Umbilical cord (tissue), 2 donors: ENCODE results near the gene NPEPPS. TPM values are rescaled to one million over a fixed set of nuclear protein-coding genes. Genes with fewer than 3 reads are reported as not detected.
"Not testable (repeated sequence)": the region's sequence is repeated elsewhere in the genome, so short reads cannot be mapped to it uniquely, and the experiment has no call there.

Source experiments
- DNase-seq: peaks from one replicate; pipeline ENCODE4 v3.0.0-alpha.2; 2015; ENCODE audit warnings: low spot score
- total RNA-seq: library from RNA; depleted of rRNA; stranded (reverse); fragments of >200 nt; gene quantifications from one replicate; pipeline ENCODE4 v1.2.3, GENCODE V29; 2014; ENCODE audit warnings: low replicate concordance; ENCODE audit not compliant: insufficient read depth

NPEPPS gene
- total RNA-seq, 1 donor from 2014 or later: 168 TPM

DNA sequence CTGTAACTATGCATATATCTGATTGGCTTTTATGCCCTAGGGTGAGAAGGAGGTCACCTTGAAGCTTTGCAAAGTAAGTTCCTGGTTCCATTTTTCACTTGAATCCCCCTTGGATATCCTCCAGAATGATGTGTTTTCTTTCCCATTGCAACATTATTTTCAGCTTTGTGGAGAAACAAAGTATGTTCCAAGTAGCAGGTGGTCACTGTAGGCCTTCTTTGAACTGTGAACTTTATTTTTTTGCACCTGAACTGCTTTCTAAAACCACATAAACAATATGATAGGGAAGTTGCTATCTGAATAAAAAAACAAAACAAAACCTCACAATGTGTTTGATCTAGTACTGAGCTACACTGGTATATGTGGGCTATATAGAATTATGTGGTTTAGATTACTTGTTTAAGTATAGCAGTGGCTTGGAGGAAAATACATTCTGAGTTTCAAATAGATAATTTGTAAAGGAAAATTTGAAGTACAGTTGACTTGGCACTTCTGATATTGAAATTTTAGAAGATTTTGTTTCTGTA is 29.7 kb downstream of the NPEPPS start:
- not testable (repeated sequence) for DNase-seq

DNA sequence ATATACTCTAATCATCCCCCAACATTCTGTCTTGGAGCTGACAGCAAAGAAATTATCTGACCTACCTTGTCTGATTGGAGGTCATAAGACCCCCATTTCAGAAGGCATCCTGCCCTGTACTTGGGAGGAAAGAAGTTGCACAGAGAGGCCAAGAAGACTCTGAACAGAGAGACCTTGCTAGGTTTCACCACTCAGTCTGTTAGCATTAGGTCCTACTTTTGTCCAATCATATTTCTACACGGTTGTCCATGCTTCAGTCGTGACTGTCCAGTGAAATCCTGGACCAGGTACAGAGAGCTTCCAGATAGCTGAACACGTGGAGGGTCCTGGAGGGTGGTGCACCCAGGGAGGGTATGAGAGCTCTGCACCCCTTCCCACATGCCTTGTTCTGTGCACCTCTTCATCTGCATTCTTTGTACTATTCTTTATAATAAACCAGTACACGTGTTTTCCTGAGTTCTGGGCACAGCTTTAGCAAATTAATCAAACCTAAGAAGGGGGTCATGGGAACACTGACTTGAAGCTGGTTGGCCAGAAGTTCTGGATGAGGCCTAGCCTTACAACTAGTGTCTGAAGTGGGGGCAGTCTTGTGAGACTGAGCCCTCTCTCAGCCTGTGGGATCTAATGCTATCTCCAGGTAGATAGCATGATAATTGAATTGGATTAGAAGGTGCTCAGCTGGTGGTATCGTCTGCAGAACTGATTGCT is 30.9 kb downstream of the NPEPPS start:
- DNase-seq: not testable (repeated sequence)

DNA sequence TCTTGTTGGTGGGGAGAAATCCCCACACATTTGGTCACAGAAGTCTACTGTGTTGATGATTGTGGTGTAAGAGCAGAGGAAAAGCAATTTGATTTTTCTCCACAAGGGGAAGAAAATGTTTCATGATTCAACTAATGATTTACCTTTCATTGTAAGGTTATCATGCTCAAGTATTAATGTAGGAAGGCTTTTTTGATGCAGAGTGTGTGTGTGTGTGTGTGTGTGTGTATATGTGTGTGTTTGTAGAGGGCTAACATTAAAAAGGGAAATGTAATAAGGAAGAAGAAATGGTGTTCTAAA is 31.4 kb downstream of the NPEPPS start:
- not testable (repeated sequence) for DNase-seq

DNA sequence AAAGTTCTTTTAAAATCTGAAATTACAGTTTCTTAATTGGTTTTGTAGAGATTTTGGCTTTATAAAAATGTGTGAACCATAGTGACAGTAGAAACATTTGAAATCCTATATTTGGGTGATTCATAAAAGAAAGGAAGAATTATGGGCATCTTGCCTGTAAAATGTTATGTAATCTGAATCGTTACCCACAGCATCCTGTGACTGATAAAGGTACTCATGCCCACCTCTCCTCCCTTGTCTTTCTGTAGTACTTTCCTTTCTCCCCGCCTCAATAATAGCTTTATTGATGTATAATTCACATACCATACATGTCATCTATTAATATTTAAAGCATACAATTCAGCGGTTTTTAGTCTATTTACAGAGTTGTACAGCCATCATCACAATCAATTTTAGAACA is 36.4 kb downstream of the NPEPPS start:
- DNase-seq: not testable (repeated sequence)

DNA sequence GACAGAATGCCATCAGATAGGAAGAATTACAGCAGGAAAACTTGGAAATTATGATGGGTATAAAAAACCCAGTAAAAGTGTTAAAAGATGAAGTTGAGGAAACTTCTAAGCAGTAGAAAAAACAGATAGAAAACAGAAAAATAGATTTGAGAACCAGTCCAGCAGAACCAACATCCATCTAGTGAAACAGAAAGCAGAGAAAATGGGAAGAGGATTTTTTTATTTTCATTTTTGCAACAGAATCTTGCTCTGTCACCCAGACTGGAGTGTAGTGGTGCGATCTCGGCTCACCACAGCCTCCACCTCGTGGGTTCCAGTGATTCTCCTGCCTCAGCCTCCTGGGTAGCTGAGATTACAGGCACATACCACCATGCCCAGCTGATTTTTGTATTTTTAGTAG is 41.7 kb downstream of the NPEPPS start:
- DNase-seq: not testable (repeated sequence)

DNA sequence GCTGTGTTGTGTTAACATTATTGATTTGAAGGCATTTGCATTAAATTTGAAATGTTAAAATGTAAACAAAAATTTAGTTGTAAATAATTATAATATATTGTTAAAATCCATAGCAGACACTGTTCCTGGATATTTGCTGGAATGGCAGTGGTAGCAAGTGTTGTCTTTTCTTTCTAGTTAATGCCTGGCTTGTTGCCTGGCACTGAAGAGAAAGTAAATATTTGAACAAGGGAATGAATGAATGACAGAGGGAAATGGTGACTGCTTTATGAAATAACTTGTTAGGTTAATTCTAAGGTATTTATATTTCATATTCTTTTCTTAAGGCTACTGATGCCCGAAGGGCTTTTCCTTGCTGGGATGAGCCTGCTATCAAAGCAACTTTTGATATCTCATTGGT is 51.5 kb downstream of the NPEPPS start:
- not testable (repeated sequence) for DNase-seq

DNA sequence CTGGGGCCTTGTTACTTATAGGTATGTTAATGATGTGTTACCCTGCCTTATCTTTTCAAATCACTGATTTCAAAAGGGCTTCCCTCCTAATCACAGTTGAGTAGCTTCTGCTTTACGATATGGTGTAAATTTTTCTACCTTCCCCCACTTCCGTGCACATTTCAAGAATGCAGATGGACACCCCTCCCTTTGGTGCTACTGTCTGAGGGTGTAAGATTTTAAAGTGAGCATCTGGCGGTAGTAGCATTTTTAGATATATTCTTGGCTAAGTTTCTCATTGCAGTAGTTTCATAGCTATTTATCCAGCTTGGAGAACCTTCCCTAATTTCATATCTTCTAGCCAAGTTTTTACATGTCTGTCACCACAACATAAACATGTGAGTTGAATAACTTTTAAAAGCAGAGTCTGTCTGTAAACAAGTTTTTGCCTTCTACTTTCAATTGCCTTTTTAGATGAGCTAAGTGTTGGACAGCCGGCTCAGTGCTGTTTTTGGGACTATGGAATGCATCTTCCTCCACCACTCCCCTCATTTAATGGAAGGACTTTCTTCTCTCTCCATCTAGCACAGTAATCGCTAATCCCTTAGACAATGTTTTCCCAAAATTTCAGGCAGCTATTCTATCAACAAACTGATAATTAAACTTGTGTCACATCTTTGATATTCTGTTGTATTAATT is 55.6 kb downstream of the NPEPPS start:
- not testable (repeated sequence) for DNase-seq

DNA sequence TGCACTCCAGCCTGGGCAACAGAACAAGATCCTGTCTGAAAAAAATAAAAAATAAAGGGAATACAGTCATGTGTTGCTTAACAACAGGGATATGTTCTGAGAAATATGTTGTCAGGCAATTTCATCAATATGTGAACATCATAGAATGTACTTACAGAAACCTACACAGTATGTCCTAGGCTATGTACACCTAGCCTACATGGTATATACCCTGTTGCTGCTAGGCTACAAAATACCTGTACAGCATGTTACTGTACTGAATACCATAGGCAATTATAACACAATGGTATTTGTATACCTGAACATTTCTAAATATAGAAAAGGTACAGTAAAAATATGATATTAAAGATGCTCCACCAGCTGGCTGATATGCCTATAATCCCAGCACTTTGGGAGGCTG is 62.6 kb downstream of the NPEPPS start:
- not testable (repeated sequence) for DNase-seq

DNA sequence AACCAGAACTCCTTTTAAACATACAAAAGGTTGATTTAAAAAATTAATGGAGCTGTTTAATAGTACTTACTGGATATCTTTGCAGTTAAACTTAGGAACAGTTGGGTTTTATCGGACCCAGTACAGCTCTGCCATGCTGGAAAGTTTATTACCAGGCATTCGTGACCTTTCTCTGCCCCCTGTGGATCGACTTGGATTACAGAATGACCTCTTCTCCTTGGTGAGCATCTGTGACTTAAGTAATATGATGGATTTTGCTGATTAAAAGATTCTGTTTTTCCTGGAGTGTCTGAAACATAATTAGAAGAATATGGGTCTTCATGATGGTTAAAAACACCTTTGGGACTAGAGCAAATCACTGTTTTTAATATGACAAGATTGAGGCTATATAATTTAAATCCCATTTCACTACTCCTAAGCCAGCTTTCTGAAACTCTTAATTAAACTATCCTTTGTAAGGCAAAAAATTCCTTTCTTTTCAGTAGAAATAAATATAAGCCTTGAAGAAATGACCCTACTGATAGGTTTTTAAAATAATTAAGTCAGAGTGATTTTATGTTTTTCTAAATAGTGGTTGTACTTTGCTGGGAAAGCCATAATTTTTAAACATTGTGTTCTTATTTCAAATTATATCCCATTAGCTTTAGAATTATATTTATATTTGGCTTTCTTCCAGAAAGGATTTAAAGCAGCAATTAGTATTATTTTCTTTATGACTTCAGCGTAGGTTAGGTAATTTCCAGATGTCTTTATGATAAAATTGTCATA is 73.1 kb downstream of the NPEPPS start:
- no peak for DNase-seq

DNA sequence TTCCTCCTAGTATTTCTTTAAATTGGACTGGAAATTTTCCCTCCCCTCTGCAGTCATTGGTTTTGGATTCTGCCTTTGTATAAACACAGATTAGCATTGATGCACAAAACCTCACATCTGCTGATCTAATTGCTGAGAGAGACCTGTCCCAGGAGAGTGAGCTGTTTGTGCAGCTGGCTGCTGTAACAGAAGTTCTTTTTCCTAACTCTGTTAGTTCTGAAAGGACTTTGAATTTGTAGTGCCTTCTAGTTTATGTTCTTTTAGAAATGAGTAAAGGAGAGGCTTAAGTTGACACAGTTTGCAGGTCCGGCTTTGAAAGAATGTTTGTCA is 73.7 kb downstream of the NPEPPS start:
- peak; percentile 22 for DNase-seq

DNA sequence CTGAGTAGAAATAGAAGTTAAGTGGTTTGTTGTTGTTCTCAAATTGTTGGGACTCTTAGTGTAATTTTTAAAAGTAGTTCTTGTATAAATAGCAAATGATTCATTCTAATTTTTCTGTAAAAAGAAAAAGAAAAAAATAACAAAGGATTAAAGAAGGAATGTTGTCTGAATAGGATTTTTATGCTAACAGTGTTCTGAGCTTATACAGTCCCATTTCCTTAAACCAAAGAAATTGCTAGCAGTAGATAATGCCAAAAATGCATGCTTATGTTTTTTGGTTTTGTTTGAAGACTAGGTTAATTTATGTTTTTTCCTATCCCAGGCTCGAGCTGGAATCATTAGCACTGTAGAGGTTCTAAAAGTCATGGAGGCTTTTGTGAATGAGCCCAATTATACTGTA is 74.1 kb downstream of the NPEPPS start:
- peak; percentile 24 for DNase-seq

DNA sequence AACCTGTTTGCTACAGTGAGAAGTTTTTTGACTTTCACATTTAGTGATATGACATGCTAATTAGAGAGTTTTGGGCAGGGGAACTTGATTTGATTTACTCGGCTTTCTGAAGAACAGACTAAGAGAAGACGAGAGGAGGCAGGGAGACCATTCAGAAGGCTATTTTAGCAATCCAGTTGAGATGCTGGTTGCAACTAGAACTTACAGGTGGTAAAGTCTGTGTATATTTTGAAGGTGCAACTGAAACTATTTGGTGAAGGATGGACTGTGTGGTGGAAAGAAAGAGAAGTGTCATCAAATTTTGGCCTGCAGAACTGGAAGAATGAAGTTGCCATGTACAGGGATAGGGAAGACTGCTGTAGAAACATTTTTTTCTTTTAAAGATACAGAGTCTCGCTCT is 76.6 kb downstream of the NPEPPS start:
- no peak for DNase-seq

DNA sequence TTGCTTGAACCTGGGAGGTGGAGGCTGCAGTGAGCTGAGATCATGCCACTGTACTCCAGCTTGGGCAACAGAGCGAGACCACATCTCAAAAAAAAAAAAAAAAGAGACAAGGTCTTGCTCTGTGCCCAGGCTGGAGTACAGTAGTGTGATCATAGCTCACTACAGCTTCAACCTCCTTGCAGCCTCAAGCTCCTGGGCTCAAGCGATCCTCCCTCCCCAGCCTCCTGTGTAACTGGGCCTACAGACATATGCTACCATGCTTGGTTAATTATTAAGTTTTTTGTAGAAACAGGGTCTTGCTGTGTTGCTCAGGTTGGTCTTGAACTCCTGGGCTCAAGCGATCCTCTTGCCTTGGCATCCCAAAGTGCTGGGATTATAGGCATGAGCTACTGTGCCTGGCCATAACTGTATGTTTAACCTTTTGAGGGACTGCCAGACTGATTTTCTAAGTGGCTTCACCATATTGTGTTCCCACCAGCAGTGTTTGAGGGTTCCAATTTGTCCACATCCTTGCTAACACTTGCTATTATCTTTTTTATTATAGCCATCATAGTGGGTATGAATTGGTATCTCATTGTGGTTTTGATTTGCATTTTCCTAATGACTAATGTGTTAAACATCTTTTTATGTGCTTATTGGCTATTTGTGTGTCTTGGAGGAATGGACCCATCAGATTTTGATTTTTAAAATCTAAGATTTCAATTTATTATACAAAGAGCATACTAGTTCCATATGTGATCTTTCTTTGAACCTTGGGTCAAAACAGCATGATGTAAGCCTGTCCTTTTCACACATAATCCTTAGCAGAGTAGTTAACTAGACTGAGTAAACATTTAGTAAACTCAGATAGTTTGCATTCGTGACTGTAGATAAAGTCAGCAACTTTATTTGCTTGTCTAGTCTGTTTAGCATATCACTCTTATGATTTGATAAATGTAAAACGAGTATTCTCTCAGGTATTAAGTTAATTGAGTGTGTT is 80.8 kb downstream of the NPEPPS start:
- no peak for DNase-seq

DNA sequence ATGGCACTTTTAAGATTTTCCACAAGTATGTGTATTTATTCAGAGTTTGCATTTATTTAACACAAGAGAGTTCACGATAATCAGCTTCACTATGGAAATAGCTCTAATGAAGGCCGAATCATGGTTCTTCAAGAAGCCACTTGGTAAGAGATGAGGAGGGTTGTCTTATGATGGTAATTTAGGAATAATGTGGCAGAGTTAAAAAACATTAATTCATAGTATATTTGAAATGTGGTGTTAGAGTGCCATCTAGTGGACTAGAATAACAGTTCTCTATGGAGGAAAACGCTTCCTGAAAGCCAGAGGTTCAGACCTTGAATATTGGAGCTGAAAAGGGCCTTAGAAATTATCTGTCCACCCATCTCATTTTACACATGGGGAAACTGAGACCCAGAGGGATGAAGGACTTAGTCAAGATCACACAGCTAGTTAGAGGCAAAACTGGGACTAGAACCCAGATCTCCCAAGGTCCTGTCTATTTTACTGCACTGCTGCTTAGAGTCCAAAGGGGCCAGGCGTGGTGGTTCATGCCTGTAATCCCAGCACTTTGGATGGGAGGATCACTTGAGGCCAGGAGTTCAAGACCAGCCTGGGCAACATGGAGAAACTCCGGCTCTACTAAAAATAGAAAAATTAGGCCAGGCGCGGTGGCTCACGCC is 85.0 kb downstream of the NPEPPS start:
- DNase-seq: peak; percentile 63

DNA sequence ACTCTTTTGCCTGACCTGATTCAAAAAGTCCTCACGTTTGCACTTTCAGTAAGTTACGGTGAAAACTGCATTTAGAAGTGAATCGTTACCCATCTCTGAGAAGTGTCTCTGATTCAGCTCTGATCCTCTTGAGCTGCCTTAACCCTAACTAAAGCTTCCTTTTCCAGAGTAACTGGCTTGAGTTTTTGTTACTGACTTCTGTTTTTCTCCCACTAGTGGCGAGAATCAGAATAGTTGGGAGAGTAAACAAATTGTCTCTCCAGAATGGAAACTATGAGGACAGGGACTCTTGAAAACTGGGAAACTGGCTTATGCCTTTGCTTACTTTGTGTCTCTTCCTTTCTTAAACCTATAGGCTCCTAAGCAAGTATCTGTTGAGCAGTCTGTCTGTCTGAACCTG is 87.5 kb downstream of the NPEPPS start:
- DNase-seq: peak; percentile 68

DNA sequence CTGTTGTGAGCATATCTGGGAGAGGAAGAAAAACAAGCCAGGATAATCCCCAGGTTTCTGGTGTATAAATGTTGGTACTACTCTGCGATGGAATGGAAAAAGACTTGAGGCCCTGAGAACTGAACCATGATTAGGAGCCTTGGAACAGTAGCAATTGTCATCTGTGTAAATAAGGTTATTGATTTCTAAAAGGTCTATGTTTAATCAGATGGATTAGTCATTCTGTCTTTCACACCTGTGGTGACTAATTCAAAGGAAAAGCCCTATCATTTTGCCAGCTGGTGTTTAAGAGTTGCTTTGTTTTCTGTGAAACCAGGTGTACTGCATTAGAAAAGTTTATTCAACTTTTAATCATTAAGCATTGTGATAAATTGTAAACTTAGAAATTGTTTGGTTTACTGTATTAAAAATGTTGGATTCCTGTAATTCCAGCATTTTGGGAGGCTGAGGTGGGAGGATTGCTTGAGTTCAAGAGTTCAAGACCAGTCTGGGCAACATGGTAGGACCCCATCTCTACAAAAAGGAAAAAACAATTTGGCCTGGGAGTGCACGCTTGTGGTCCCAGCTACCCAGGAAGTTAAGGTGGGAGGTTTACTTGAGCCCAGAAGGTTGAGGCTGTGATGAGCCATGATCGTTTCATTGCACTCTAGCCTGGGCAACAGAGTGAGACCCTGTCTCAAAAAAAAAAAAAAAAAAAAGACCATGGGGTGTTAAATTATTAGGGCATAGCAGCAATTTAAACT is 89.8 kb downstream of the NPEPPS start:
- no peak for DNase-seq

DNA sequence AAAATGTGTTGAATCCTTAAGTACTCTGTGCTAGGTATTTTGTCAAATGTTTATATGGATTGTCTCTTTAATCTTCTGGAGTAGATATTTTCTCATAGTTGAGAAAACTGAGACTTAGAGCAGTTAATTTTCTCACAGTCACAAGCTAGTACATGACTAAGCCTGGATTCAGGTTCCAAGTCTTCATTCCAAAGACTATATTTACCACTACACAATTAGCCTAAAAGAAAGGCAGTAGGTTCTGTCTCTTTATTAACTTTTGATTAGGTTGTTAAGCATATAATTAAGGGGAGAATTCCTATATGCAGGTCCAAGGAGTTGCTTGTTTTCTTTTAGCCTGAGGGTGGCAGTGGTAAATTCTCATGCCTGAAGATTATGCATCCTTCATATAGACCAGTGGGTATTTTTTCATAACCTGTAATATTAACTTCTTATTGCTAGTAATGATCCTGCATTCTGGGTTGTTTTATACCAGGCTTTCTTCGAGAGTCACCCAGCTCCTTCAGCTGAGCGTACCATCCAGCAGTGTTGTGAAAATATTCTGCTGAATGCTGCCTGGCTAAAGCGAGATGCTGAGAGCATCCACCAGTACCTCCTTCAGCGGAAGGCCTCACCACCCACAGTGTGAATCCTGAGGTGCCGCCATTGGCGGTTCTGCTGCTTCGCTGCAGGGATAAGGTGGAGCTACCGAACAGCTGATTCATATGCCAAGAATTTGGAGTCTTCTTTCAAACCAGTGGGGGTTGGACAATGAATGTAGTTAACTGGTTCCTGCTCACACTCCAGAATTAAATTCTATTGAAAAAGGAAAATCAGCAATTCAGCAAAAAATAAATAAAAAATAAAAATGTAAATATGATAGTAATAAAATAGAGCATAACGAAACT is 90.6 kb downstream of the NPEPPS start:
- peak; percentile 86 for DNase-seq

DNA sequence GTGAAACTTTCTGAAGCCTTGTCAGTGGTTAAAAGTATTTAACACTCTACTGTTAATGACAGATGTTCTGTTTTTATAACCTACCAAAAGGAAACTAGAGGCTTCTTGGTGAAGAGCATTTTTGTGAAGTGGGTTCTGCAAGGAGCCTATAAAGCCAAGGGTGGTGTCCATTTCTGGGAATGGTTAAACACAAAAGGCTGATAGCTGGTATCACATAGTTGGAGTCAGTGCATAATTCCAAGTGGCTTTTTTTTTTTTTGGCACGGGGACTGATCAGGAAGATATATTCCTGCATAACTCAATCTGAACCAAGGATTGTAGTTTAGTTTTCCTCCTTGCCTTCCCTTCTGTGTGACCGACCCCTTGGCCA is 91.3 kb downstream of the NPEPPS start:
- DNase-seq: peak; percentile 25

DNA sequence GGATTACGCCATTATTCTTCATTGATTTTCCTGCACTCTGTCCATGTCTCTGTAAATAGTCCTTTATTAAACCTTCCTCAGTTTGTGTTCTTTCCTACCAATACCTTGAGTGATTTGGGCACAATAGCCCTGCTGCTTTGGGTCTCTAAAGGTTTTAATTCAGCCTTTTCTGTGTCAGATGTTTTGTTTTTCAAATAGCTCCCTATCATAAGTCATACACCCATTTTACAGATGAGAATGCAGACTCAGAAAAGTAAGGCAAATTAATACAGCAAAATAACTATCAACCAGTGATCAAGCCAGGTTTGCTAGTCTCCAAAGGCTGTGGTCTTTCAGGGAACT is 93.8 kb downstream of the NPEPPS start:
- DNase-seq: no peak
